Mucosa of descending colon (tissue), 3 donors: Measurements from ENCODE around the gene BOLL. TPM values are rescaled to one million over a fixed set of nuclear protein-coding genes. Genes with fewer than 3 reads are reported as not detected.
"Not testable (repeated sequence)": the region's sequence is repeated elsewhere in the genome, so short reads cannot be mapped to it uniquely, and the experiment has no call there.

Source experiments
- ATAC-seq: fragments of 200-7000 bp; cut with Tn5 transposase; one replicate; pipeline ENCODE4 v1.9.1; 2020; ENCODE audit warnings: mild to moderate bottlenecking, moderate library complexity
- DNase-seq, 3 donors: peaks; one replicate each; pipeline ENCODE4 v3.0.0-alpha.2; 2020
- H3K36me3 ChIP-seq: fragments of 200-600 bp; one replicate; pipeline ENCODE4 v1.8.0; 2021; ENCODE audit warnings: low read depth, mild to moderate bottlenecking
- H3K4me1 ChIP-seq: fragments of 200-600 bp; one replicate; pipeline ENCODE4 v1.8.0; 2021; ENCODE audit warnings: low read depth, mild to moderate bottlenecking
- H3K4me3 ChIP-seq: fragments of 200-600 bp; one replicate; pipeline ENCODE4 v1.8.0; 2021; ENCODE audit warnings: mild to moderate bottlenecking
- H3K9me3 ChIP-seq: fragments of 200-600 bp; one replicate; pipeline ENCODE4 v1.8.0; 2021; ENCODE audit warnings: mild to moderate bottlenecking
- CTCF ChIP-seq: fragments of 200-600 bp; IDR thresholded peaks from one replicate; pipeline ENCODE4 v1.8.0; 2022; ENCODE audit warnings: antibody characterized with exemption, mild to moderate bottlenecking
- intact Hi-C, 2 donors: fragments of 100-400 bp; cut with DNase I in 1 of 2; cut with micrococcal nuclease in 1 of 2; formaldehyde crosslinking; loops; one replicate each; pipeline versions ENCODE4 v1.11.0 to v1.11.1; 2022; cut with DNase I, micrococcal nuclease
- total RNA-seq, 3 donors: library from RNA; stranded (reverse); fragmentation: NEBNext Ultra II Directional in 2 of 3; extraction: Animal tissue kit (Norgen Biotek cat#: 25700) in 2 of 3; gene quantifications; one replicate each; pipeline versions ENCODE4 v1.2.1 to v1.2.4, GENCODE V29; 2021 to 2023
- donor health status: DM: no; HTN: no; CAD: no; lungs with moderate emphysema.
- donor health status: DM: no; HTN: no; CAD: no.
- donor health status: DM: no; HTN: yes; CAD: no.

The BOLL gene
- total RNA-seq, 3 donors from 2014 or later = 0.14 TPM; not detected in 2

GRCh38 chr2:197713271-197713670 lies 71.8 kb downstream of the BOLL start:
- no peaks in the 10 kb centered on the region for H3K4me1 ChIP-seq
- no peak for TF ChIP-seq CTCF
- H3K4me3 ChIP-seq = no peak overlapping the region
- no peaks in the 10 kb centered on the region for H3K9me3 ChIP-seq
- no peak for DNase-seq
- ATAC-seq = peak; percentile 39
- no peaks in the 10 kb centered on the region for H3K36me3 ChIP-seq
- intact Hi-C loops = no loop called here

DNA sequence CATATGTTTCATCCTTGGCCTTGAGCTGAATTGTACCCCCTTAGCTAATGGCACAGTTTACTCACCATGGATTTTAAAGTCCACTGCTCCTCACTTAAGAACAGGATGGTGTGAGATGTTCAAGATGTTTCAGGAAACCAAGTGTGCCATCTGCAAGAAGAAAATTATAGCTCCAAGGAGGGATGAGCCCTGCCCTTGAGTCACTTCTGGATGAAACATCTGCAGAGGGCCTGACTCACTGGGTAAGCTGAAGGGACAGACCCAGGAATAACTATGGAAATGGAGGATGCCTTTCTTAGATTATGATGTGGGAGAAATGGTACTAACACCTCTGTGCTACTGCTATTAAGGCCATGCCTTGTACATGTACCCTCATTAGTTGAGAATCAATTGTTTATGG lies 73.5 kb downstream of the BOLL start:
- ATAC-seq (no peak), DNase-seq (no peak)
- peaks cover 9% of the 10 kb centered on the region for H3K4me1 ChIP-seq
- no peaks in the 10 kb centered on the region for H3K36me3 ChIP-seq
- intact Hi-C loops = no loop called here
- H3K9me3 ChIP-seq = no peaks in the 10 kb centered on the region
- TF ChIP-seq CTCF = no peak
- no peak overlapping the region for H3K4me3 ChIP-seq

DNA sequence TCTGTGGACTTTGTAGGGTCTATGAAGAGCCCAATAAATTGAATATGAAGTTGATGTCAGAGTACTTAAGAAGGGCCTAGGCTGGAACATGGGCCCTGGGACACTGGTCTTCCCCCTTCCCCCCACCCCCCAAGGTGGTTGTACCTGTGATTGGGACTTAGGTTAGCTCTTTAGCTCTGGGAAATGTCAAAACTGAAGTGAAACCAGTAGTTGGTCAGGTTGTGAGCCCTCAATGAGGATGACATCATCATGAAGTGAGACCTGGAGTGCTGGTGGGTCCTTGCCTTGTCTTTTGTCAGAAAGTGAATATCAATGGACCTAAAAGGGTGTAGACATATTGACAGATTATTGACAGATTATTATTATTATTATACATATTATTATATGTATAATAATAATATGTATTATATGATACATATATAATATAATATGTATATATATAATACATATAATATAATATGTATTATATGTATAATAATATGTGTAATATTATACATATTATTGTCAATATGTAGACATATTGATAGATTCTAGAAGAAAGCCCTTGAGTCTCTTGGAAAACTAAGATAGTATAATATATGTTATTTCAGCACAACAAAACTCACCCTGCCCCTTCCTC lies 74.6 kb downstream of the BOLL start:
- ATAC-seq = no peak
- H3K36me3 ChIP-seq = no peaks in the 10 kb centered on the region
- intact Hi-C loops = no loop called here
- H3K4me3 ChIP-seq = no peak overlapping the region
- no peak for DNase-seq
- TF ChIP-seq CTCF = no peak
- no peaks in the 10 kb centered on the region for H3K9me3 ChIP-seq
- H3K4me1 ChIP-seq = peaks cover 12% of the 10 kb centered on the region

GRCh38 chr2:197709140-197709539 lies 76.0 kb downstream of the BOLL start:
- H3K4me1 ChIP-seq = peaks cover 12% of the 10 kb centered on the region
- H3K36me3 ChIP-seq, H3K9me3 ChIP-seq, DNase-seq, H3K4me3 ChIP-seq, intact Hi-C loops, ATAC-seq: not testable (repeated sequence)

DNA sequence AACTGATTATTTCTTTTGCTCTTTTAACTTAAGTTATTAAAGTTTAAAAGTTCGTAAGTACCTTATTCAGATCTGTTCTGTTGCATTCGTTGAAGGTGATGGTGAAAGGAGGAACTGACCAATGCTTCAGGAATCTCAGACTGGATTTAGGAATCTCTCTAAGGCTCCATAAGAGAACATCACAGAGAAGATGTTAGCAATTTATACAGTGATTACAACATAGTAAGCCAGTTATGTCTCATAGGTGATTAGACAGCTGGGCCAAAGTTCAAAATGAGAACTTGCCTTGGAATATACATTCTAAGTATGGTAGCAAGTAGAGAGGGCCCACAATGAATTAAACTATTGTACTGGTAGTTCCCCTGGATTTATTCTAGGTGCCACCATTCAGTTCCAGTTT lies 76.8 kb downstream of the BOLL start:
- intact Hi-C loops = no loop called here
- Histone ChIP-seq H3K9me3 (no peaks in the 10 kb centered on the region), H3K36me3 (no peaks in the 10 kb centered on the region), H3K4me1 (peaks cover 12% of the 10 kb centered on the region), H3K4me3 (no peak overlapping the region)
- no peak for TF ChIP-seq CTCF
- ATAC-seq = no peak
- DNase-seq = no peak

DNA sequence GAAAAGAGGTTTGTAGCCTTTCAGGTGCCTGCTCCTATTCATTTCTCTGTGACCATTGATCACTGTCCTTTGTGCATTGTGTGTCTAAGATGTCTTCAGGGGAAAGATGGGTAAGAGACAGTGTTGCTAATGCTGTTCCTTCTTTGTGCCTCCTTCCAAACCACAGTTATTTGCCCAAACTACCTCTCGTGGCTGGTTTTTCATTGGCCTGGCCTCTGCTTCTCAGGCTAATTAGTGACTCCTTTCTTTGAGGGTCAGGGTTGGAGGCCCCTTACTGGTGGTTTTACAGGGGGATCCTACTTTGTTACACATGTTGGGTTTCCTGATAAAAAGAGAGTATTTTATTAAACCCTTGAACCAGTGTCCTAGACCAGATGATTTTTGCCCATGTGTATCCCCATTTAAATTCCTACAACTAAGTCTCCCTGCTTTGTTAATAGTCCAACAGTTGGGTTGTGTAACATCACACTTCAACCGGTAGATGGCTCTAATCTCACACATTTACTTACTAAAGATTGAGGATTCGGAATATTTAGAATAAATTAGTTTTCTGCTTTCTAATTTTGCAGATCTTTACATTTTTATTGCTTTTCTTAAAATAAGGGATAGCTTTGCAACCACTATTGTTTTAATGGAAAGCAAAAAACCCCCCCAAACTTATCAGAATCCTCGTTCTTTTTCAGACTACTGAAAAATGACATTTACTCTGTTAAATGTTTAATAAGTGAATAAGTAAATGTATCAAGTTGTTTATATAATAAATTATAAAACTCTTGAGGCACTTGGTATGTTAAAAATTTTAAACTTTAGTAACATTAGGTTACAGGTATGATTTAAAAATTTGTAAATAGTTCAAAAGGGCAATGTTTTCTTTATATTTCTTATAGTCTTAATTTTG lies 77.6 kb downstream of the BOLL start:
- intact Hi-C loops = no loop called here
- DNase-seq (peak in 1 of 3 donors; percentile 23), ATAC-seq (no peak)
- peak; percentile 58 for TF ChIP-seq CTCF
- no peak overlapping the region for H3K4me3 ChIP-seq
- H3K4me1 ChIP-seq = peaks cover 12% of the 10 kb centered on the region
- no peaks in the 10 kb centered on the region for H3K36me3 ChIP-seq
- H3K9me3 ChIP-seq = no peaks in the 10 kb centered on the region
